Middle frontal gyrus (tissue), 1 donor: ENCODE measurements around the gene DEPDC7.
"Not testable (repeated sequence)": the region's sequence is repeated elsewhere in the genome, so short reads cannot be mapped to it uniquely, and the experiment has no call there.

Source experiments
- DNase-seq: peaks from one replicate; pipeline ENCODE4 v3.0.0-alpha.2; 2015; ENCODE audit warnings: low spot score; ENCODE audit errors: extremely low spot score

The DEPDC7 gene

DNA sequence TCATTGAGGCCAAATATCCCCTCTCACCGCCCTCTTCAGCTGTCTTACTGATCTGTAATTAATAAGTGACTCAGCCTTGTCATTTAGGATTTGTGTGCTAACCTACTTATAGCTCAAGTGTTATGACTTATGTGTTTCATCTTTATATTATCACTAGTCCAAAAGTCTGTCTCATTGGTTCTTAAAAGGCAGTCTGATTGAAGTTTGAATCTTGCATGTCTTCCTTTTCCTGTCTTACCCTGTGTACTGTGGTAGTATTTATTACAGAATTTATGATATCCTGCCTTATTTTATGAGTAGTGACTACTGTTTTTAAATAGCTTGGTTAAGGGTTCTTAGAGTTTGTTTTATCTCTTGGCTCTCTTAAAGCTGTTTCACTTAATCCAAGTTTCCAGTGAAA lies 6.3 kb downstream of the DEPDC7 start:
- no peak for DNase-seq

DNA sequence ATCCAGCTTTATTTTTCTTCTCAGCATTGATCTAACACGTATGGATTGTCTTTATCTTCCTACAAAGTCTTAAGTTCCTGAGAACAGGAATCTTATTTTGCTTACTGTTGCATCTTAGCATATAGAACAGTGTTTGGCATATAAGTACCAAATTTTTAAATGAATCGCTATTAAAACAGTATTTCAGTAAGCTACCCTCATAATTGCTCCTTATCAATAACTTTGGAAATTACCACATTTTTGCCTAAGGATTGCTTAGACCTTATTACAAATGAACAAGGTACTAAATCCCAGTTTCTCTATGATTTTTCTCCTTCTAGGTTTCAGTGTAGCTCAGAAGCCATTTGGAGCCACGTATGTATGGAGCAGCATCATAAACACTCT lies 9.7 kb downstream of the DEPDC7 start:
- no peak for DNase-seq

DNA sequence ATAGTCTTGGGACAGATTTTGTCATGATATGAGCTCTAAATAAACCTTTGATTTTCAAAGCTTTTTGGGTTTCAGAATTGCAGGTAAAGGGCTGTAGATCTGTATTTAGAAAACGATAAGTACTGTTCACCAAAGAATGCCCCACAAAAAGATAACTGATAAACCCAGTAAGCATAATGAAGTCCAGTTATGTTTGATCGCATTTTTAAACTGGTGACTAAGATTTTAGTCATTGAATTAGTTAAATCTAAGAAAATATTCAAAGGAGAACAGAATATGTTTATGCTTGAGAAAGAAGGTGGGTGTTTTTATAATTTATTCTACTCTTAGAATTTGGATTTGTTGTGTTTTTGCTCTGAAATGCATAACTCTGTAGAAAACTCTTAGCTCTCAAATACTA lies 11.6 kb downstream of the DEPDC7 start:
- no peak for DNase-seq

DNA sequence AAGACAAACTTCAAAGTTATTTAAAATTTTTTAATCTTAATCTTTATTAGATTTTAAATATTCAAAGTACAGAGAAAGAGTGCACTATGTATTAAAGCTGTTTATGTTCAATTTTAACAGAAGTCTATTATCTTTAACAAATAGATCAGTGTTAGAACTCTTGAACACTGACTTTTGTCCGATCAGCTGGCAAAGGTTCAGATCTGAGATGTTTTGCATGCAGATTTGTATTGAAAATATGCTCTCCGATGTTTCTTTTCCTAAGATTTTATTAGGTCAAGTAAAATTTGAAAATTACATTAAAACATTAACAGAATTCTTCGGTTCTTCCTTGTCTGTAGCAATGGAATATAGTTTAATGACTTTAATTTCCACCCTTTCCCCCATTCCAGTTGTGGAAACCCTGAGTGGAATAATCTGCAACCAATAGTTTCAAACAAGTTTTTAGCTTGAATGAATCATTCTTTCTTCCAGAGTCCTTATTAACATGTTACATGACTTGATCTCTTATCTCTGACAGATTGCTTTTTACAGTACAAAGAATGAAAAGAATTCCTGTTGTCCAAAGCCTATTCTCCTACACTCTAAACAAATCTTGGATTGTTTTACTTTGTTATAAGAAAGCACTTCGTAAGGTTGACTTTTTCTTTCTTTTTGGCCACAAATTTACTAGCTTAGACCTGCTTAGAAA lies 12.3 kb downstream of the DEPDC7 start:
- no peak for DNase-seq

DNA sequence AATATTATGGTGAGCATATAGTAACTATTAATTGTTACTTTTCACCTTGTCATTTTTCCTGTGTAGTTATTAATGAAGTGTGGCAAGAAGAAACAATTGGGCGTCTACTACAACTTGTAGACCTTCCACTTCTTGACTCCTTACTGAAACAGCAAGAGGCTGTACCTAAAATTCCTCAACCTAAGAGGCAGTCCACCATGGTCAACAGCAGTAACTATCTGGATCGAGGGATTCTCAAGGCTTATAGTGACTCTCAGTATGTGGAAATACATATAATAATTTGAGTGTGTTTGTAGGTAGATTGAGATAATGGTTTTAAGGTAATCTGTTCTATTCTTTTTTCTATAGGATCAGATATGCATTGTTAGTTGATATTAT lies 12.8 kb downstream of the DEPDC7 start:
- no peak for DNase-seq

DNA sequence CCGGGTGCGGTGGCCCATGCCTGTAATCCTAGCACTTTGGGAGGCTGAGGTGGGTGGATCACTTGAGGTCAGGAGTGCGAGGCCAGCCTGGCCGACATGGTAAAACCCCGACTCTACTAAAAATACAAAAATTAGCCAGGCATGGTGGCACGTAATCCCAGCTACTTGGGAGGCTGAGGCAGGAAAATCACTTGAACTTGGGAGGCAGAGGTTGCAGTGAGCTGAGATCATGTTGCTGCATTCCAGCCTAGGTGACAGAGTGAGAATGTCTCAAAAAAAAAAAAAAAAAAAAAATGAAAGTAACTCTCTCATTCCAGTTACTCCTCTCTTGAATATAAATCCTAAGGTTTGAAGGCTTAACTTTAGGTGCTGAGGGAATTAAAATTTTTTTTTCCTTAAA lies 13.5 kb downstream of the DEPDC7 start:
- DNase-seq = not testable (repeated sequence)

DNA sequence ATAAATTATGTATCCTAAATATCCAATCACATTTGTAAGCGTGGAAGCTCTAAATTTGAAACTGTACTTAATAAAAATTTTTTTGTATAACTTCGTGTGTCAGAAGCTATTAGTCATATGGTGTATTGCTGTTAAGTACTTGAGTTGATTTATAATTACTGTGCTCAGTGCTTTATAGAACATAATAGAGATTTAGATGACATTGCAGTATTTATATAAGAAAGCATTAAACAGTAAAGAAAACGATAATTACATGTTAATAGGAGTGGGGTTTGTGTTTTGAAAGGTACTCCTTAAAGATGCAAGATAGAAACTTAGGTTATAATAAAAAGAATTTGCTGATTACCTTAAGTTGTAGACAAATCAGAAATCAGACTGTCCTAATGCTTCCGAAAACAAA lies 17.8 kb downstream of the DEPDC7 start:
- DNase-seq = no peak

DNA sequence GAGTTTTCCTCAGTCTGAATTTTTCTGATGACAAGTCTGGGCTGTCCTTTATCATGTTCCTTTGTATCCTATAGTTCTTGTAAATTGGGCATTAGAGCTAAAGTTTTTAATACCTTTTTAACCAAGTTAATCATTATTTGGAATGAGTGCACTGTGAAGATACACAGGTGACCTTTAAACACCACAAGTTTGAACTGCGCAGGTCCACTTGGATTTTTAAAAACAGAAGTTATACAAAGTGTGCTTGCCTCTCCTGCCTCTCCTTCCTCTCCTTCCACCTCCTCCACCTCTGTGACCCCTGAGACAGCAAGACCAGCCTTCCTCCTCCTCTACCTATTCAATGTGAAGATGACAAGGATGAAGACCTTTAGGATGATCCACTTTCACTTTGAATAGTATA lies 19.3 kb downstream of the DEPDC7 start:
- DNase-seq = no peak

DNA sequence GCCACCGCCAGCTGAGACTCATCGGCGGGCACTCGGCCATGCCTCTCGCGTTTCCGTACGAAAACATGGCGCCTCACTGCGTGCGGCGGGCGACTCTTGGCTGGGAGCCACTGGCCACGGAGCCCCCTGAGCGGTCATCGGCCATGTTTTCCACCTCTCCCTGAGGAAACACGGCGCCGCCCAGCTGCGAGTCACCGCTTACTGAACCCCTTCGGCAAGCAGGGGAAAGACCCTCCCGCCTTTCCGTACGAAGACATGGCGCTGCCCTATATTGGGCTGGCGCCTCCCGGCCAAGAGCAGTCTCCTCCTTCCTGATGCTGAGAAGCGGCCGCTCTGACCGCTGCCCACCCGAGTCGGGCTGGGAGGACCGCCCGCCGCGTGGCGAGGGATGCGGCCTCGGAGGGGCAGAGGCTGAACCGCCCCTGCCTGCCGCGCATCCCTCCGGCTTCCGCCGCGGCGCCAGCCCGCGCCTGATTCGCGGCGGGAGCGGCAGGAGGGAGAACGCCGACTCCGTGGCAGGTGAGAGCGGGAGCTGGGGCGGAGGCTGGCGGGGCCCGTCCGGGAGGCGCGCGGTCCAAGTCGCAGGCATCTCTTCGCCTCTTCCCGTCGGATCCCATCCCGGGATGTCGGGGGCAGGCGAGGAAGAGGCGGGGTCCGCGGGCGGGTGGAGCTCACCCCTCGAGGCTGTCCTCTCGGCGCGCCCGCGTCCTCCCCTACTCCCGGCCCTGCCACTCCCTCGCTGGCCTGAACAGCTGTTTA lies 23.8 kb downstream of the DEPDC7 start, which contains the start of gene TCP11L1:
Gene TCP11L1, plus strand, starts transcription at position 299 of the 759 bp plus-strand sequence. CDS start 4,202 bp downstream, outside the sequence.
- peak; percentile 93 for DNase-seq

DNA sequence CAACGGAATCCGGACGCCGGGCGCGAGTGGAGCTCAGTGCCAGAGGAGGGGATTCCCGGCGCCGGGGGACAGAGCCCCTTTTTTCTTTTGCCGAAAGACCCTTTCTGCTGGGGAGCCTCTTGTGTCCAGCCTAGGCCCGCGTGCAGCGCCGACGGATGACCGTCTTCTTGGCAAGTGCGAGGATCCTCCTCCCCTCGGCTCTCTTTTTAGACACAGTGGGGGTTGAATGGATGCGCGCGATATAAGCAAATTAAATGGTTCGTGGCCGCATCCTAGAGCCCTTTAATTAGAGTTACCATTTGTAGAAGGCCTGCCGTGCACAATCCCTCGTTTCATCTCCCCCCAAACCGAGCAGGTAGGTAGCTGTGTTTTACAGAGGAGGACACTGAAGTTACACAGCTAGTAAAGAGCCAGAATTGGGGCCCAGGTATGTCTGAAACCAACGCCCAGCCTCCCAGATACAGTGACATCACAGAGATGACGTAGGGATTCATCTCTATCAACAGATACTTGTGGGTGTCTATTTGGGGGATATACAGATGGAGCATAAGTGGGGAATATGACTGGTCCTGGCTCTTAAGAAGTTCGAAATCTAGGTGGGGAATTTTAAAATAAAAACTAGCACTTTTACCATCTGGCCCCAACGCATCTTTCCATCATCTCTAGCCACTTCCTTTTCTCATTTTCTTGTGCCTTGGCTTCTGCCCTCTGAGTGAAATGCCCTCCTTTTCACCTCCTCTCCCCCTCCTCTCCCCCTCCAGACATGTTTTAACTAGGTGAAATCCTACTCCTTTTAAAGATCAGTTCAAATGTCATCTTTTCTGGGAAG lies 24.6 kb downstream of the DEPDC7 start:
- DNase-seq = no peak

DNA sequence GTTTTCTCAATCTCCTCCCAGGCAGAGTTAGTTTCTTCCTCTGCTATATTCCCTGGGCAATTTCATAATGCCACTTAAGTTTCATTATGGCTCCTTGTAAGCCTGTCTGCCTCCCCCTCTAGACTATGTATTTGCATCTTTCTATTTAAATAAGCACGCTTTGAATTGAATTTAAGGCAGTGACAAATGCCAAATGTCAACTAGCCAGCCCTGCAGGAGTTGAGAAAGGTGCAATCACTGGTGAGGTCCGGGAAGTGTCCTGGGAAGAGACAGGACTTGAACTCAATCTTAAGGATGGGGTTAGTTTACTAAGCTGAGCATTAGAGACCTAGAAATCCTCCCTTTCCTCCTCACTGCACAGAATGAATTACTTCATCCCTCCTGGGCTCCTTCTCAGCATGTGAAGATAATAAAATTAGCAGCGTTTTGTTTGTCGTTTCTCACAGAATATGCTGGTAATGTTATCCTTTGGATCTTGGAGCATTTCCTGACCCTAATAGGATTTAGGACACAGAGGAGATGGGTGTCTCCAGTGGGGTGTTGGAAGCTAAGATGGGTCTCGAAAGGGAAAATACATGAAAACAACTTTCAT lies 25.3 kb downstream of the DEPDC7 start:
- DNase-seq = no peak

DNA sequence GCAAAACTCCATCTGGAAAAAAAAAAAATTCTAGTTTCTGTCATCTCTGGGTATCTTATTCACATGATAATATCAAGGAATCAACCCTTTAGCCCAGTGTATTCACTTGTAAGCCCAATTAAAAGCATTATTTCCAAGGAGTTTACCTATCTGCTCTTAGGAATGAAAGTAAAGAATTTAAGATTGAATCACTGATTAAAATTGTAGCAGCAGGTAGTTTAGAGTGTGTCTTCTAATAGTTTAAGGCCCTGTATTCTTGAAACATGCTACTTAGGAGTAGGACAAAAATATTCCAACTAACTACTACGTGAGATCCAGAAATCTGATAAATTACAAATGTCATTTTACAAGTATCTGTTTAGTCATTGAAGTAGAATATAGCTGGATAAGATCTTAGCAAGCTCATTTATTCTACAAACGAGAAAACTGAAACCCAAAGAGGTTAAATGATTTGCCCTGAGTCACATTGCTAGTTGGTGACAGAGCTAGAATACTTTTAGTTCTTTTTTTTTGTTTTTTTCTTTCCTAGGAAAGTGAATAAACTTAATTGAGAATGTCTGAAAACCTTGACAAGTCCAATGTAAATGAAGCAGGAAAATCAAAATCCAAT lies 27.6 kb downstream of the DEPDC7 start:
- DNase-seq = no peak

DNA sequence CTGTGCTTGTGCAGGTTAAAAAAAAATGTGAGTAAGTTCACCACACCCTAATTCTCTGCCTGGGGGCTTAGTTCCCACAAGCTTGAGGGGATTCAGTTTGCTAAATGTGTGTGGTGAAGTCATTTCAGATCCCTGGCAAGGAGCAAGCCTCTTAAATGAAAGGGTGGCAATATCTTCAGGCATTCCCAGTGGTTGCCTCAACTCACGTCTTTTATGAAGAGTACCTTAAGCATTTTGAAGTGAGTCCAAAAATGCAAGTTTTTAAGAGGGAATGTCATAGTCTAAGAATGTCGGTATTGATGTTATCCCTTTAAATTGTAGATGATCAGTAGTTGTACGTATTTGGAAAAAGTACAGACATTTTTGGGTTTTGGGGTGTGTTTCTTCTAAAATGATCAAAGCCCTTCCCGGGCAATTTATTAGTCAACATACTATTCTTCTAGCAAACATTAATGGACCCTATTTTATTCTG lies 28.6 kb downstream of the DEPDC7 start:
- no peak for DNase-seq

DNA sequence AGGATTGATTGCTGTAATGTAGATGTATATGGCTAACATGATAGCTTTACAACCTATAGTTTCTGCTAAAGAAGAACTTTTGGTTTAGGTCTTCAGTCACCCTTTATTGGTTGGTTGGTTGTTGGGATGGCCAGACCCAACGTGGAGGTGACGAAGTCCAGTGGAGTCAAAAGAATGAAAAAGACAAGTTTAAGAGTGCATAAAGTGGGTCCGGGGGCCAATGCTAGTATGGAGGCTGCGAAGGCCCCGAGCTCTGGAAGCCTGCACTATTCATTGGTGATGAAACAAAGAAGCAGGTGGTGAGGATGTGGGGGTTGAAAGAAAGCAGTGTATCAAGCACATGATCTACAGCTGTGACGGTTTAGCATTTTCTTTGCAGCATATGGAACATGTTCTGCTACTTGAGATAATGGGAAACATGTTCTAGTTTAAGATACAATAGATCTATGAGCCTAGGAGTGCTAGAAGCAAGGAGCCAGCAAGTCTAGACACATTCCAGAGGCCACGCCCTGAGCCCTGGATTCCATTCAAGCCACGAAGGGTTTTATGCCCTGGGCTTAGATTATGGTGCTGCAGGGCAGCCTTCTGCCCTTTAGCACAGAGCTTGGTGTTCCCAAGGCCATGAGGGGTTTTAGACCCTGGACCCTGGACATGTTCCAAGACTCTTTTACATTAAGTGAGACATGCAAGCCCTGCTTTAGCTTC lies 30.0 kb downstream of the DEPDC7 start:
- DNase-seq = no peak

DNA sequence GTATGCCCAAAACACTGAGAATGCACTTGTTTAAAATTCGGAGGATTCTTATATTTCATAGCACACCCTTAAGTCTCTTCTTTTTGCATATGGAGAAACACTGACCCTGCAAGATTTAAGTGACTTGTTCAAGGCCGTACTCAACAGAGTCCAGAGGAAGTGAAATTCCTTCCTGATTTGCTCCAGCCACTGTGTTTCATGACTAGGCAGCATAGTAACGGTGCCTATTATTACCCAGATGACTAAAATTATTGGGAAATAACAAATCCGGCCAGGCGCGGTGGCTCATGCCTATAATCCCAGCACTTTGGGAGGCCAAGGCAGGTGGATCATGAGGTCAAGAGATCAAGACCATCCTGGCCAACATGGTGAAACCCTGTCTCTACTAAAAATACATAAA lies 33.0 kb downstream of the DEPDC7 start:
- DNase-seq = not testable (repeated sequence)

DNA sequence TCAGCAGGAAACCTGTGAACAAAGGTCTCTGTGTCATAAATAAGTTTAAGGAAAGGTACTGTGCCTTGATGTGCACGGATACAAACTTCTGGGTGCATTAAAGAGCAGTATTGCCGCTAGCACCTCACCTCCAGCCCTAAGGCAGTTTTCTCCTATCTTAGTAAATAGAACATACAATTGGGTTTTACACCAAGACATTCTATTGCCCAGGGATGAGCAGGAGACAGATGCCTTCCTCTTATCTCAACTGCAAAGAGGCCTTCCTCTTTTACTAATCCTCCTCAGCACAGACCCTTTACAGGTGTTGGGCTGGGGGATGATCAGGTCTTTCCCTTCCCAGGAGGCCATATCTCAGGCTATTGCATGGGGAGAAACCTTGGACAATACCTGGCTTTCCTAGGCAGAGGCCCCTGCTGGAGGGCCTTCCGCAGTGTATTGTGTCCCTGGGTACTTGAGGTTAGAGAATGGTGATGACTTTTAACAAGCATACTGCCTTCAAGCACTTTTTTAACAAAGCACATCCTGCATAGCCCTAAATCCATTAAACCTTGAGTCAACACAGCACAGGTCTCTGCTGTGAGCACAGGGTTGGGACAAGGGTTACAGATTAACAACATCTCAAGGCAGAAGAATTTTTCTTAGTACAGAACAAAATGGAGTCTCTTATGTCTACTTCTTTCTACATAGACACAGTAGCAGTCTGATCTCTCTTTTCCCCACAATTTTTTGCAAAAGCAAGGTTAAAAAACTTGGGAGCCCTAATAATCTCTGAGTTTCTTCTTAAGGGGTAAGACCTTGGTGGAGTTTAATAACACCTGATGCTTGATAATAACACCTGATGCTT lies 34.1 kb downstream of the DEPDC7 start:
- DNase-seq = not testable (repeated sequence)

DNA sequence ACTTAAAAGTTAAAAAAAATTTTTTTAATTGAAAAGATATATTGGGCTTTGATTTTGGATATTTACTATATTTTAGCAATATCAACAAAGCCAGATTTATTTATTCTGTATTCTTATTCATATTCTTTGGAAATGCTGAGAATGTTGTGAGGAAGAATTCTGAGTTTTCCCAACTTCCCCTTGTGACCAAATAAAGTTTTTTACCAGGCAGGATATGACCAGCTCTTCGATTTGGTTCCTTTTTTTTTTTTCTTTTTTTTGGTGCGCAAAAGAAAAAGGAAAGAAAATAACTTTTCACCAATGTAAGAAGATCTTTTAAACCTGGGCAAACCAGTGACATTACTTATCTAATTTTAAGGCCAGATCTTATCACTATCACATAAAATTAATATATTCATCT lies 36.6 kb downstream of the DEPDC7 start:
- DNase-seq = no peak

DNA sequence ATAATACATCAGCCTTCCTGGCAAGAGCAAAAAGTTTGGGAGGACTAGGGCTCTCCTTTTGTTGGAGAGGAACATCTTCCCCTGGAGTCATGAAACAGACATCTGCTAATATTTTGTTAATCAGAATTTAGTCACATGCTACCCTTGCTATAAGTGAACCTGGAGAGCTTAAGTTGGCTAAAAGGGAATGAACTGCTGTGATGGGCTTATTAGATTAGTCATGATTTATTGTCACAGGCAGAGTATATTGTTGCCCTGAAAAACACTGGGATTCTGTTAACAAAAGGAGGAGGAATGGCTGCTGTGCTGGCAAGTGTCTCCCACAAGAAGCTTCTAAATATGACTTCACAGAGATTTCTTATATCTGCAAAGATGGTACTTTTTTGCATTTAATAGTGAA lies 39.7 kb downstream of the DEPDC7 start:
- no peak for DNase-seq

DNA sequence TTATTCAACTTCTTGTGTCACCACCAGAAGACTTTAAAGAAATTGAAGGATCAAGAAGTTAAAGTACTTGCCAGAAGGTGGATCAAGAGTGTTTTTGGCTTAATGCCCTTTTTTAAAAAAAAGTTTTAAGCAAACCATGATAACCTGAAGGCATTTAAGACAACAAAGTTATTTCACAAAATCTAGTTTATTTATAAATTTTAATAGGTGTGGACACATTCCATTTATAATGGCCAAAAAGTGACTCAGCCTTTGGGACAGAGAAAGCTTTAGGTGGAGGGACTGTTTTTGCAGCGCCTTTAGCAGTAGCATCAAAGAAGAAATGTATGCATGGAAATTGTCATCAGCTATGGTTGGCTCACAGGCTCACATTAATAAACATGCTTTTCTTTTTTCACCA lies 41.6 kb downstream of the DEPDC7 start:
- DNase-seq = no peak
